ENCODE data around the gene SLC8A3.

Gene SLC8A3

DNA sequence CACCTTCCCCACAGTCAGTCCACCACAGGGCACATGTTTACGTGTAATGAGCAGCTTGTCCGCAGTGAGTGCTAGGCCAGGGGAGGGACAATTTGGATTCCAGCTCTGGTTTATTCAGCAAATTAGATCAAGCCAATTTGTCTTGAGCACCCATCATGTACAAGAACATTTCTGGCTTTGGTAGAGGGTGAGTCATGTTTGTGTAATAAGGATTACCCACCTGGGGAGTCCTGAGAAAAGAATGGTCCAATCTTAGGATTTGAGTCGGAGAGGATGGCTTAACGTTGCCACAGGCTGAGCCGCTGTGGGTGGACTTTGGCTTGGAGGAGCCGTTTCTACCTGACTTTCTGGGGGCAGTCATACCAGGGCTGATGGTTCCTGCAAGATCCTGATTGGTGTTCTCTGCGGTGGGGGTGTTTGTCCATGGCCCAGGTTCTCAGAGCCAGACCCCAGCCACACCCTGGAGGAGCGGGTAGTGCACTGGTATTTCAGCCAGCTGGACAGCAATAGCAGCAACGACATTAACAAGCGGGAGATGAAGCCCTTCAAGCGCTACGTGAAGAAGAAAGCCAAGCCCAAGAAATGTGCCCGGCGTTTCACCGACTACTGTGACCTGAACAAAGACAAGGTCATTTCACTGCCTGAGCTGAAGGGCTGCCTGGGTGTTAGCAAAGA, 165.8 kb downstream of the SLC8A3 start:
- DNase-seq (ENCODE audit: low read depth in 2 of 2) = no peak

DNA sequence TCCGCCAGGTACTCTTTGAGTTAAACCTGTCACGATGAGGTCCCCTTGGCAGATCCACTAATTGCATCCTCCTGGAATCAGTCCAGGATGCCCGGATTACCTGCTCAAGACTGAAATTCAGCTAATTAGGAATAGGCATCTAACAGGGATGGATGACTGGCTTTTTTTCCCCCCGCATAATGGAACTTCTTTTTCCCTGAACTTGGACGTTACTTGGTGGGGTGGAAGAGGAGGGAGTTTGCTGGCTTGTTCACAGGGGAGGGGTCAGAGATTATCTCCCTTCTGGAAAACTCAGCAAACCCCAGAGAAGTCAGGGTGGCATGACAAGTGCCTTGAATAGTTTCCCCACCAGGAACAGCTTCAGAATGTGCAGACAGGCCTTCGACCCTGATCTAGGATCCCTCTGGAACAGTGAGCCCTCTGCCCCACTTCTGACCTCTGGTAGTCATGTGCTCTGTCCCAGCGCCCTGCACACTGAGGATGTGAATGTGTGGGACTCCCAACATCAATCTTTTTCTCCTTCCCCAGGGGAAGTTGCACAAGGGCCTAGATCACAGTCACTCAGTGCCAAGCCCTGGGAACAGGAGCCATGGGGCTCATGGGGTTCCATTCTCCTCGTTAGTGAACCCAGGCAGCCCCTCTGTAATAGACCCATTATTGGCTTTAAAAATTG, 167.1 kb downstream of the SLC8A3 start:
- DNase-seq (ENCODE audit: low read depth in 2 of 2) = no peak

DNA sequence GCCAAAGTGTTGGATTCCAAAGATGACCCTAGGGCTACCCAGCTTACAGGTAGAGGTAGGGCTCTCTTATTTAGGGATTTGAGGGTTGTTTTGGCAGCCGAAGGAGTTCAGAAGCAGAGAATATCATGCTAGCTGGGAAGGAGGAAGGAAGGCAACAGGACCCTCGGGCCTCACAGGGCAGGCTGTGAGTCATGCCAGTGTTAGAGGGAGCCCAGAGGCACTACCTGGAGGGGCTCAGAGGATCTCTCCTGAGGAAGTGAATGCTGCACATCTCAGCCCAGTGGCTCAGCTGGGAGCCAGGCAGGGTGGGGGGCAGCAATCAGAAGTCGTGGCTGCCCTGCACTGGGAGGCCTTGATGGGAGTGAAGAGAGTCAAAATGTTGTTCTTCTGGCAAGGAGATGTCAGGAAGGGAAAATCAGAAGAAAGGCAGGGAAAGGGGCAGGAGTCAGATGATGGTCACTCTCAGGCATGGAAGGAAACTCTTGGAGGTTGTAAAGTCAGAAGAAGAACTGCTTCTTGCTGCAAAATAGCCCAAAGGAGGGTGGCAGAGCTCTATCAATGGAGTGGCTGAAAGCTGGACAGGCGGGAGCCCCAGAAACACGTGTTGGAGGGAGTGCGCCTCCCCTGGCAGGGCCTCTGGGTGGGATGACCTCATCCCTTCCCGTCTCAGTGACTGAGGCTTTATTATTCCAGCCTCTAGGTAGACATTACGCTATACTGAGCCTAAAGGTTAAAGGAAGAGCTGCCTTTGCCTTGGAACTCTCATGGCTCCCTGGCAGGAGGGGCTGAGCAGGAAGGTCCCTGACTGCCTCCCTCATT, 168.2 kb downstream of the SLC8A3 start:
- no peak for DNase-seq (ENCODE audit: low read depth in 2 of 2)

DNA sequence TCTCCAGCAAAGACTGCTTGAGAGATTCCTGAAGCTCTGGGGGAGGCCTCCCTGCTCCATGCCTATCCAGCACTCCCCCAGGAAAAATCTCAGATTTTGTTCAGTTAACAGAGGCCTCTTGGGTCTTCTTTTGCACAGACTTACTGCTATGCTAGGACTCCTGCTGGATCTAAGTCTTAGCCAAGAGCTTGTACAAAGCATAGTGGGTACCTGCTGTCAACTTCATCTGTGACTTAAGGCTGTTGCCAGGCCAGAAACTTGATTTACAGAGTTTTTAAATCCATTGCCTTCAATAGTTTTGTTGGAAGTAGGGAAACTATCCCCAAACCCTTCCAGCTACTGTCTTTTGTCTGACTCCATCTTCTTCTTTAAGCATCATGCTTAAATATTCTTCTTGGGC, 169.1 kb downstream of the SLC8A3 start:
- no peak for DNase-seq (ENCODE audit: low read depth in 2 of 2)

DNA sequence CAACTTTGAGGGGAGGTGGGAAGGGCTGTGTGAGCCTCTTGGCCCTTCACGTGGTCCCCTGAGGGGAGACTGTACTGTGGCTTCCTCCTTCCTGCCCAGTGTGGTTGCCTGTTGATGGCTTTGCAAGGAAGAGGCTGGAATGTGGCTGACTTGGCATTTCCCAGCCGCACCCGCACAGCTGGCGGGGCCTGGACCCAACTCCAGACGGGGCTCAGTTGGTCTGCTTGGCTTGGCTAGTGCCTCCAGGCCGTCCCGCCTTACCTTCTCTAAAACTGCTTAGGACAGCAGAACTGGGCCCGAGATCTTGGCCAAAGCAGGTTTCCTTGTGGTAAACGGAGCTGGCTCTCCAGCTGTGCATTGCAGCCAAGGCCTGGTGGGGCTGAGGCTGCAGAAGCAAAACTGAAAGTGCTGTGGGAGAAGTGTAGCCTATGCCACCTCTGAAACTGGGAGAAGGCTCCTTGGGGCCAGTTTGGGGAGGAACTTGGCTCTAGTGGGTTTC, 170.0 kb downstream of the SLC8A3 start:
- DNase-seq (ENCODE audit: low read depth in 2 of 2) = no peak

DNA sequence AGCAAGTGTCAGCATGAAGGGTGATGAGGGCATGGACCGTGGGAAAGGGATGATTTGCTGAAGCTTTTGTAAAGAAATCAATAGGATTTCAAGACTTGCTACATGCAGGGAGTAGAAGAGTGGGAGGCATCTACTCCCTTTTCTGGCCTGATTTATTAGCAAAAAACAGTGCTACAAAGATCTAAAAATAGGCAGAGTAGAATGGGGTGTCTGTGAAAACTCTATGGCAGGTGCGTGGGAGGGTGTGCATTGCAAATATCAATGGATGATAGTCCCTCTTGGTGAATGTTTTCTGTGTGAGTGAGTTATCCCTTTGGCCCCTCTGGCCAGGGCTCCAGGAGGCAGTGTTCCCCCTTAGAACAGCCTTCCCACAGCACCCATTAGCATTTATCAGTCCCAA, 170.5 kb downstream of the SLC8A3 start:
- DNase-seq (ENCODE audit: low read depth in 2 of 2) = no peak

DNA sequence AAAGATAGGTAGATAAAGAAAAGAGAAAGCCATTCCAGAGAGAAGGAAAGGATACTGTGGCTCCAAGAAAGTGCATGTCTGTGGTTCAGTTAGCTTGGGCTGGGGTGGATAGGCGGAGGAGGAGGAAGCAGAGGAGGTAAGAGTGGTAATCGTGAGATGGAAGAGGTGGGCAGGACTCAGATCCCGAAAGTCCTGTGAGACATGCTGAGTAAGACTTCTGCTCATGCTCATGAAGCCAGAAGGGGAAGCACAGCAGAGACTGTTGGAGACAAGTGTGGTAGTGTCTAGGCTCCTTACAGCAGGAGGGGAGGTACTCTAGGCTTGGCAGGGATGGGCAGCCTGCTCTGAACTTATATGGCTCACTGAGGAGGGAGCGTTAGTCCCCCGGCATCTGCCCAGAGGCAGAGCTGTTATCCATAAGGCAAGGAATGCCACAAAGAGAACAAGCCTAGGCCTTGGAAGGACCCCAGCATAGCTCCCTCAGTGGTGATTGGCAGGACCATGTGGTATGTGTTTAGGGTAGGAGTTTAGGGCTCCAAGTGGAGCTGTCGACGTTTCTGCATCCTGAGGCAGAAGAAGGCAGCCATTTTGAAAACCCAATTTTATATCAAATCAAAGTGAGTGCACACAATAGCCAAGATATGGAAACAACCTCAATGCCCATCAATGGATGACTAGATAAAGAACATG, 174.2 kb downstream of the SLC8A3 start:
- no peak for DNase-seq (ENCODE audit: low read depth in 2 of 2)

DNA sequence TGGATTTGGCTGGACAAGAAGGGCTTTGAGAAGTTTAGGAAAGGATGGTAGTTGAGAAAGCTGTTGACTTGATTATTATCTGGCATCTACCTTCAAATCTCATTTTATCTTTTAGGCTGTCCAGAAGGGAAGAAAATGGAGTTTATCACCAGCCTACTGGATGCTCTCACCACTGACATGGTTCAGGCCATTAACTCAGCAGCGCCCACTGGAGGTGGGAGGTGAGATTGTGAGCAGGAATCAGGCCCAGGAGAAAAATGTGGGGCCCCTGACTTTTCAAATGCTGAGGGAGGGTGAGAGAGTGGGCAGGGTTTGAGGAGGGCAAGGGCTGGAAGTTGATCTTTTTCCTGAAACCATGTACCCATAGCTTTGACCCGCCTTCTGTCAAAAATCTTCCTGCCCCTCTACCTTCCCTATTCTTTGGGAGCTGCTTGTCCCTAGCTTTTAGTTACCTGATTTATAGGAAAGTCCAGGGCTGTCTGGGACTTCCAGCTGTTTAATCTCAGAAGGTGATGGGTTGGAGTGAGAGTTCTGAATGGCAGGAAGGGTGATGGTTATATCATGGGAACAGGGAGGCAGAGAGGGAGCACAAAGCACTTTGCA, 175.4 kb downstream of the SLC8A3 start:
- no peak for DNase-seq (ENCODE audit: low read depth in 2 of 2)

DNA sequence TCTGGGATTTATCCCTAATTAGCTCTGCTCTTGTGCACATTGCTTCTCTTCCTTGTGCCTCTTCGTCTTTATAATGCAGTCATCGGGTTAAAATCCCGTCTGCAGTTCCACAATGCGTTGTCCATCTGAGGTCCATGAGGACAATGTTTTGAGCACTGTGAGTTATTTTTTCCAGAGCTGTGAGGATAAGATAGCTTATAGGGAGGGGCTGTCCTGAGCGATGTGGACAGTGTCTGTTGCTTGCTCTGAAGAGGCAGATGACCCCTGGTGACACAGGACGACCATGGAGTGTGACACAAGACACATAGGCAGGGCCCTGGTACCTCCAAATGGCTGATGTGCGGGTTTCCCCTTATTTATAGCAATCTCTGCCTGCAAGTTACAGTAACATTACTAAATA, 177.0 kb downstream of the SLC8A3 start:
- no peak for DNase-seq (ENCODE audit: low read depth in 2 of 2)

DNA sequence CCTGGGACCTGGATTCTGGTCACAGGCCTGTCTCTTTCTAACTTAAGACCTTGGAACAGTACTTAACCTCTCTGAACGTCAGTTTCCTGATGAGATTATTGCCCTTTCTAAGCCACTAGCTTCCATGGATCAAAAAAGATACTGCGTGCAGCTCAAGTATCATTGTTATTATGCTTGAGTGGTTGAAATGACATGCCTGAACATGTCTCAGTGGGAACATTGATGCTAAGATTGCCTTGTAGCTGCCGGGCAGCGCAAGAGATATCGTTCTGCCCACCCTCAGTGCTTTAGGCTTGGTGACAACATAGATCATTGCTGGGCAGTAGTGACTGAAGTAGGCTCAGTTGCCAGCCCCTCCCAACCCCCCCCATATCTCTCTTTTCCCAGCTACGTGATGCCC, 177.7 kb downstream of the SLC8A3 start:
- no peak for DNase-seq (ENCODE audit: low read depth in 2 of 2)

DNA sequence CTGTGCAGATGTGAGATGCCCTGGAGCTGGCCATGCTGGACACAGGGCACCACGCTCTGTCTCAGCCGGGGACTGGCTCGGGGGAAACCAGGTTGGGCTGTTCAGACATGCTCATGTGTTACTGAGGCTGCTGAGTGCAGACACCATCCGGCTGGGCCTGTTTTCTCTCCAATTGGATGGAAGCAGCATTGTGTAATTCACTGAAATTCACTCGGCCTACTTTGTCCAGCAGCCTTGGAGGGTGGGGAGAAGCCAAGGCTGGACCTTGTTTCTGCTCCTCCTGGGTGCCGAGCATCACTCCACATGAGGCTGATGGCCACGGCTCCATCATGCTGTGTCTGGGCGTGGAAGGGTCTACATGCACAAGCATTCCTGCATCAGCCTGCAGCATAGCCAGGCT, 178.8 kb downstream of the SLC8A3 start:
- no peak for DNase-seq (ENCODE audit: low read depth in 2 of 2)

DNA sequence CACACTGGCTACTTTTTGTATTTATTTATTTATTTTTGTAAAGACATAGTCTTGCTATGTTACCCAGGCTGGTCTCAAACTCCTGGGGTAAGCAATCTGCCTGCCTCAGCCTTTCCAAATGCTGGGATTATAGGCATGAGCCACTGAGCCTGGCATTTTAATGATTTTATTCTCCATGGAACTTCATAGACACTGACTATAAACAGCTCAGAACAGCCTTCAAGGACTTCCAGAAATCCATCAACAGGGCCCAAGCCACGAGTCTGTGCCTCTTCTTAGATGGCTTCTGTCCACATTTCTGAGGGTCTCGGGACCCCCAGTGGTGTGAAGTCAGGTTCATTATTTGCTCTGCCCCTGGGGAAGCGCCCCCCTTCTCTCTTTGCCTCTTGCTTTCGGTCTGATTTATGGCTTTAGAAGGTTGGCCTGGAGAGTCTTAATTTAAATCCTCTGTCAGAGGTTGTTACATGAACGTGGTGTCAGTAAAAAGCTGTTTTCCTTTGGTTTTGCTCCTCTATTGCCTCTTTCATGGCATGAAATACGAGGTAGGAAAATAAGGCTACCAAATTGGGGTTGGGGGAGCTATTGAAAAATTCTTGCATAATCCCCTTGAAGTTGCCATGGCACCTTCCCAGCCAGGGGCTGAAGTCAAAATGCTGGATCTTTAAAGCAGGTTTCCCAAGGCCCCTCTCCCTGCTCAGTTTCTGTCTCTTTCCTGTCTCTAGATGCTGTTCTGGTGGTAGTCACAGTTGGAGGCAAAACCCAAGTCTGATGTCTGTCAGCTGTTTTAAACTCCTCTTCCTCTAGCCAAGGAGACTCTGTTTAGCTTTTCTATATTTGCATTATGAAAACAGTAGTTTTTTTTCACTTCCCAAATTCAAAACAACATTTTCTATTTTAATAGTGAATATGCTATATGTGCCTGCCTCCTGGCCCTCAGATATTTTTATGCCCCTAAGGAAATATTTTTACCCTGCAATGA, 180.2 kb downstream of the SLC8A3 start:
- no peak for DNase-seq (ENCODE audit: low read depth in 2 of 2)

DNA sequence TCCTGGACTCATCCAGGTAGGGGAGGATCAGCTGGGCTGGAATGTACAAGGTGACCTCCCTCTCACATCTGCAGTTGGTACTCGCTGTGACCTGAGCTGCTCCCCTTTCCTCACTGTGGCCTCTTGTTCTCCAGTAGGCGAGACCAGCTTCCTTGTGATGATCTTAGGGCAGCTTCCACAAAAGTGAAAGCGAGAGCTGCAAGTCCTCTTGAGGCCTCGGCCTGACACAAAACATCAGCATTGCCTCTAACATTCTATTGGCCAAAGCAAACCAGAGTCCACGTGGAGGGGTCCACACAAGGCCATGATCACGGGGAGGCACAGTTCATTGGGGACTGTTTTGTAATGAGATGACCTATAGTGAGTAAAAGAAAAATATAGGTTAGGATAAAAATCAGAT, 182.1 kb downstream of the SLC8A3 start:
- no peak for DNase-seq (ENCODE audit: low read depth in 2 of 2)

DNA sequence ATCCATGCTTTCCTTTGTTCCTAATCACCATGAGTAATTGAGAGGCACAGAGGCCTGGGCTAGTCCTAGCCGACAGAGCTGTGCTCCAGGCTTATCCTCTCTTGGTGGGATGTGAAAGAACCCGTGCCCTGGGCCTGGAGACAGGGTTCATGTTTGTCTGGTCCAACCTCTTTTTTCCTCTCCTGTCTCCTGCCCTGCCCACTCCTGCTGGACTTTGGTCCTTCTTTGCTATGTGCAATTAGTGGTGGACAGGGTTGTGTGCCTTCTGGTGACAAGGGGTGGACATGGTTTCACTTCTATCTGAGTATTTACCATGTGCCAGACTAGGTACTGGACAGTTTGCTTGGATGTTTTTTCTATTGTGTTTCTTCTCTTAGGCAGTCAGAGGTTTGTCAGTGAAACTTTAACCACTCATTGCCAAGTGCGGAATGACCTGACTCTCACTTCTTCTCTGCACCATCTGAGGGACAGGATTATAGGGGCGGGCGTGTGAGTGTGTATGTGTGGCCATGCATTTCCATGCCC, 183.4 kb downstream of the SLC8A3 start:
- no peak for DNase-seq (ENCODE audit: low read depth in 2 of 2)

DNA sequence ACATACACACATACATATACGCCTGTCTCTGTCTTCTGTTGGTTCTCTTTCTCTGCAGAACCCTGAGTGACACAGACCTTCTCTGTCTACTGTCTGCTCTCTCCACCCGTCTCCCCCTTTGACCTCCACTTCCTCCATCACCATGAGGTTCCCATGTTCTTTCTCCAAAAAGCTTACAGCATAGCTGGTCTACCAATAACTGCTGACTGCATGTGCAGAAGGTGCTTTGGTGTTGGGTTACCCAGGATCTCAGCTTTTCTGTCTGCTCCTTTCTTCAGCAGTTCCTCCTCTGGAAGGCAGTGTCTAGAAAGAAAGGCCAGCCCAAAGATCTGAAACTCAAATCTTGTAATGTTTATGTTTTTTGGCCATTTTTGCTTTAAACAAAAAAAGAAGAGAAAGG, 184.0 kb downstream of the SLC8A3 start:
- no peak for DNase-seq (ENCODE audit: low read depth in 2 of 2)

DNA sequence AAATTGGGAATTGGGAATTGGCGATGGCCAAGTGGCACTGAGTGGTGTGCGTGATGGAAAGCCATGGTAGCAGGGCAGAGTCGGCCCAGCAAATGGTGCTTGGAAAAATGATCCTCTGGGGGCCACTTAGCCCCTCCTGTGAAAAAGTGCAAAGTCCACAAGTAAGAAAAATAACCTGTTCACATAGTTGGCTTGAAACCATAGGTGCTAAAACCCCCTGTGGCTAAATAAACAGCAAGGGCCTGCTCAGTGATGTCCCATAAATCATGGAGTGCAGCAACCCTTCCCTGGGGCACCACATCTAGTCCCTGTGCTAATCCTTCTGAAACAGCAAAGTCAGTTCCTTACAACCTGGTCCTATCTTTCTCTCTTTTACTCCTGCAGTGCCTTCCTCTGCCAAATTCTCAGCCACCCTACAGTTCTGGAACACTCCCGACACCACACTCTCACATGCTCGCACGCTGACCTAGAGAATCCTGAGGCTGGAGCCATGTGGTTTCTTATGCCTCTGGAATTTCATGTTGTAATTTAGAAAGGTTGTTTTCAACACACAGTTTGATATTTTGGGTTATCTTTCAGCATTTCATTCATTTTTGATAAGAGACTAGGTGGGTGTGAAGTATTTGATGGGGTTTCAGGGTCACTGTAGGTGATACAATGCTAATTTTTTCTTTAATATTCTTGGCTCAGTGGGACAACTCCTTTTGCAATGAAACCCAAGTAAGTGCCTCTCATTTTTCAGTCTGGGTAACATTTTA, 186.0 kb downstream of the SLC8A3 start:
- DNase-seq (ENCODE audit: low read depth in 2 of 2) = no peak

DNA sequence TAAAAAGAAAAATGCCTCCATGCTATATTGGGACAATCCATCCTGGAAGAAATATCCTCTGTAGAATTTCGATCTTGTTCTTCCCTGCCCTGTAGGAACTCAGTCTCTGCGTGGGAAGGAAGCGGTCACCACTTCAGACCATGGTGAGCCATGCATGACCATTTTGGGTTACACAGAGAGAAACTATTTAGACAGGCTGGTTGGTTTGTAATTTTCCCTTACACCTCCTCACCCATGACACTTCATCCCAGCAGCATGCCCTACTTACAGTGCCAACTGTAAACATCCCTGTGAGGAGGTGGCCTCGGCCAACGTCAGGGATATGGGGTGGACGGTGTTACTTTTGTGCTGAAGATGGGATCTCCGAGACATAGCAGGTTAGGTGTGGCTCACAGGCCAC, 188.2 kb downstream of the SLC8A3 start:
- no peak for DNase-seq (ENCODE audit: low read depth in 2 of 2)

DNA sequence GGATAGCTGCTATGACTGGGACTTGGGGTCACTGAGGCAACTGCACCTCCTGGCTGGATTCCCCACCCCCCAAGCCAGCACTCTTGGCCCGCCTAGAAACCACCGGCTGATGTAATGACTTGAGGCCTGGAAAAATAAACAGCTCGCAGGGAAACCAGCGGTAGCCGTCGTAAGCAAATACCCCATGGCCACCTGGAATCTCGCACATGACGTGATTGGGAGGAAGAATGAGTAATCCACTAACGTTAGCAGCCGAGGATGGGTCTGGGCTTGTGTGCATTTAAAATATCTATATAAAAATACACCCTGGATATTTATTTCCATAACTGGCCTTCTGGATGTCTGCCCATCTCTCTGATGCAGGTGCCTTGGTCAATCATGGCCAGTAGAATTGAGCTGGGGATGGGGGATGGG, 189.5 kb downstream of the SLC8A3 start:
- no peak for DNase-seq (ENCODE audit: low read depth in 2 of 2)

DNA sequence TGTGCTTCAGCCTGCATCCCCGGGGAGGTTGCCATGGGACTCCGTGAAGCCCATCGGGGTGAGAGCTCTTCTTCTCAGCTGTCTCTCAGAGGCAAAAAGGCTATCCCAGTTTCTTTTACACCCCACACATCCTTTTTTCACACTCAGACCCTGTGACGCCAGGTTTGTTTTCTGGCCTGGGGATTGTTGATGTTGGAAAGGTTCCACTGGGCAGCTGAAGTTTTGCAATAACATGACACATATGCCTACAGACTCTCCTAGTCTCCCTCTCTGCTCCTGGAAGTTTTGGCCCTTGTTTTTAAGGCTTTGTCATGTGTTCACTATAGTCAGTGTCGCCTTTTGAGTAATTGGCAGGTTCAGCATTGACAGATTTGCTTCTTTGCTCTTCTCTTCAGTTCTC, 190.9 kb downstream of the SLC8A3 start:
- no peak for DNase-seq (ENCODE audit: low read depth in 2 of 2)

DNA sequence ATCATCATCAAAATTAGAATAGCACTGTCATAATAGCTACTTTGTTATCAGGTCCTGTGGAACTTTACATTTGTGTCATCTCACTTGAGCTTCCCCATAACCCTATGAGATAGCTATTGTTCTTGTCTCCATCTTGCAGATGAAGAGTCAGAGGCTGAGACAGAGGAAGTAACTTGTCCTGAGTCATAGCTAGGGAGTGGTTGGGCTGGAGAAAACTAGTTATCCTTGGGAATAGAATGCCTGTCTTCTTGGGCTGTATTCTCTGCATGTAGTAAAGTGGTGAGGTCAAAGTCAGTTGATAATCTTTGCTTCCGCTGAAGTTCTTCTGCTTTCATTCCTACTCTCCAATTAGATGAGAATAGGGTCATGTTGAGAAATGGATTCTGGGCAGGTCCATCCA, 192.5 kb downstream of the SLC8A3 start:
- no peak for DNase-seq (ENCODE audit: low read depth in 2 of 2)
